Peyer's patch (tissue), 4 donors: ENCODE measurements around the gene NTN1. TPM values are rescaled to one million over a fixed set of nuclear protein-coding genes. Genes with fewer than 3 reads are reported as not detected.

Experiments
- DNase-seq, 3 donors: peaks; one replicate each; pipeline ENCODE4 v3.0.0-alpha.2; 2017 to 2019
- H3K27ac ChIP-seq, 4 donors: fragments of 200-600 bp; sonication (generic); one replicate each; pipeline ENCODE4 v1.5.1; 2016 to 2019
- H3K27me3 ChIP-seq, 2 donors: fragments of 200-600 bp; sonication (generic); one replicate each; pipeline ENCODE4 v1.5.1; 2019
- H3K36me3 ChIP-seq, 3 donors: fragments of 200-600 bp; sonication (generic); one replicate each; pipeline ENCODE4 v1.5.1; 2016 to 2019
- H3K4me1 ChIP-seq, 4 donors: fragments of 200-600 bp; sonication (generic); one replicate each; pipeline ENCODE4 v1.5.1; 2016 to 2019
- H3K4me3 ChIP-seq, 4 donors: fragments of 200-600 bp; sonication (generic); 1 replicate in 3 of 4; 2 replicates in 1 of 4; pipeline ENCODE4 v1.5.1; 2016 to 2019; ENCODE audit warnings: mild to moderate bottlenecking in 1 of 4
- H3K9me3 ChIP-seq, 4 donors: fragments of 200-600 bp; sonication (generic); one replicate each; pipeline ENCODE4 v1.5.1; 2016 to 2019; ENCODE audit warnings: mild to moderate bottlenecking in 1 of 4
- POLR2A ChIP-seq, 2 donors: fragments of 450-650 bp; IDR thresholded peaks; one replicate each; pipeline ENCODE4 v1.5.1; 2017; ENCODE audit warnings: antibody characterized with exemption in 2 of 2, mild to moderate bottlenecking in 2 of 2, moderate library complexity in 2 of 2
- total RNA-seq, 4 donors: library from RNA; depleted of rRNA; stranded (reverse); fragments of >200 nt; gene quantifications; one replicate each; pipeline ENCODE4 v1.1.0, GENCODE V29; 2016
- TF ChIP-seq, protein P1 (sequence below), 6 experiments: fragments of 450-650 bp in 4 of 6; fragments of 200-600 bp in 2 of 6; sonication (generic) in 1 of 6; IDR thresholded peaks; one replicate each; pipeline ENCODE4 v1.5.1; 2017 to 2019; ENCODE audit warnings: antibody characterized with exemption in 6 of 6, mild to moderate bottlenecking in 3 of 6, moderate library complexity in 1 of 6

NTN1 gene
- total RNA-seq, 4 donors from 2014 or later = 4.0 to 17.3 (median 10.9) TPM

DNA sequence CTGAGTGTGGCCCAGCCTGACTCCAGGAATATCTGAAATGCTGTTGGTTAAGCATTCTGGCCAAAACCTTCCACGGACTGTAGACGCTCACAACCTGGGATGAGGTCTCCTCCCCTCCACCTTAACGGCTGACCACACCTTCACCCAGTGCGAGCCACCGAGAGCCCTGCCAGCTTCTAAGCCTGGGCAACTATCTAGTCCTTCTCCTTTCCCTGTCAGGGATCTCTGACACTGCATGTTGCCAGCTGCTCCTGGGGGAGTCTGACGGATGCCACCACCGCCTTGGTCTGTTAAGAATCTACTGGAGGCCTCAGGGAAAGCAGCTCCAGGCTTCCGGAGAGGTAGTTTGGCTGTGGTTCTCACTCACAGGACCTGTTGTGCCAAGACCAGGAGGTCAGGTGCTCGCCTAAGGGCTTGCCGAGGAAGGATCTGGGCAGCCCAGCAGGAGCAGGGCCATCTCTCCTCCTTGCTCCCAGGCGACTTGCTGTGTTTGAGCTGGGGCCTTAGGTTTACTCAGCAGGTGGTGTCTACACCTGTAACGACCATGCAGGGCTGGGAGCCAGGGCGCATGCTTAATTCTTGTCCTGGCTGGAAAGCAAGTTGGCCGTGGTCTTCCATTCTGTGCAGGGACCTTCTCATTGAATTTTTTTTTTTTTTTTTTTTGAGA lies 111.8 kb downstream of the NTN1 start:
- TF ChIP-seq POLR2A (IDR thresholded peaks at IDR 0.05) = no peak
- H3K4me1 ChIP-seq = peaks cover 0 to 11% (median 0%) of the 10 kb centered on the region in 4 donors
- H3K4me3 ChIP-seq = no peak overlapping the region
- H3K27ac ChIP-seq = no peak overlapping the region
- no peaks in the 10 kb centered on the region for H3K9me3 ChIP-seq
- no peaks in the 10 kb centered on the region for H3K36me3 ChIP-seq
- H3K27me3 ChIP-seq = no peaks in the 10 kb centered on the region
- DNase-seq = peak in 1 of 3 donors; percentile 47

DNA sequence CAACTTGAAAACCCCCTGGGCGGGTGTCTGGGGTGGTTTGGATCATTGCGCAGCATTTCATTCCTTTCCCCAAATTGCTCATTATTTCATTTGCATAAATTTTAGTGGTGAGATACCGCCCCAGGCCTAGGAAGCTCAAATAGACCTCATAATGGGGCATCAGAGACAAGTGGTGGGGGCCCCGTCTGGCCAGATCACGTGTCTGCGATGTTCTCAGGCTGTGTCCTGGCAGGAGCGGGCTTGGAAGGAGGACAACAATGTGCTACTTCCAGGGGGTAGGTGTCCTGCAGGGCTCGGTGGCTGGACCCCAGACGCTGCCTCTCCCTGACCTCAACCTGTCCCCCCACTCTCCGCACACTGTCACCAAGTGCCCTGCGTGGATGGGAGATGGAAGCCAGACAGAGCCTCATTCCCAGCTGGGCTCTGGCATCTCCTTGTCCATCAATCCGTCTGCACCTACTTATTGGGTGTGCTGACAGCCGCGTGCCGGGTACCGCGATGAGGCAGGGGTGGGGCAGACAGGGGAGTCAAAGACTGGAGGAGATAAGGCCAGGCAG lies 116.9 kb downstream of the NTN1 start:
- H3K4me3 ChIP-seq = no peak overlapping the region
- peaks cover 0 to 10% (median 0%) of the 10 kb centered on the region in 4 donors for H3K4me1 ChIP-seq
- TF ChIP-seq POLR2A (IDR thresholded peaks at IDR 0.05) = no peak
- TF ChIP-seq, protein P1, sequence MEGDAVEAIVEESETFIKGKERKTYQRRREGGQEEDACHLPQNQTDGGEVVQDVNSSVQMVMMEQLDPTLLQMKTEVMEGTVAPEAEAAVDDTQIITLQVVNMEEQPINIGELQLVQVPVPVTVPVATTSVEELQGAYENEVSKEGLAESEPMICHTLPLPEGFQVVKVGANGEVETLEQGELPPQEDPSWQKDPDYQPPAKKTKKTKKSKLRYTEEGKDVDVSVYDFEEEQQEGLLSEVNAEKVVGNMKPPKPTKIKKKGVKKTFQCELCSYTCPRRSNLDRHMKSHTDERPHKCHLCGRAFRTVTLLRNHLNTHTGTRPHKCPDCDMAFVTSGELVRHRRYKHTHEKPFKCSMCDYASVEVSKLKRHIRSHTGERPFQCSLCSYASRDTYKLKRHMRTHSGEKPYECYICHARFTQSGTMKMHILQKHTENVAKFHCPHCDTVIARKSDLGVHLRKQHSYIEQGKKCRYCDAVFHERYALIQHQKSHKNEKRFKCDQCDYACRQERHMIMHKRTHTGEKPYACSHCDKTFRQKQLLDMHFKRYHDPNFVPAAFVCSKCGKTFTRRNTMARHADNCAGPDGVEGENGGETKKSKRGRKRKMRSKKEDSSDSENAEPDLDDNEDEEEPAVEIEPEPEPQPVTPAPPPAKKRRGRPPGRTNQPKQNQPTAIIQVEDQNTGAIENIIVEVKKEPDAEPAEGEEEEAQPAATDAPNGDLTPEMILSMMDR (IDR thresholded peaks at IDR 0.05) = no peak
- H3K36me3 ChIP-seq = no peaks in the 10 kb centered on the region
- no peak for DNase-seq
- H3K27me3 ChIP-seq = no peaks in the 10 kb centered on the region
- no peak overlapping the region for H3K27ac ChIP-seq
- H3K9me3 ChIP-seq = no peaks in the 10 kb centered on the region

DNA sequence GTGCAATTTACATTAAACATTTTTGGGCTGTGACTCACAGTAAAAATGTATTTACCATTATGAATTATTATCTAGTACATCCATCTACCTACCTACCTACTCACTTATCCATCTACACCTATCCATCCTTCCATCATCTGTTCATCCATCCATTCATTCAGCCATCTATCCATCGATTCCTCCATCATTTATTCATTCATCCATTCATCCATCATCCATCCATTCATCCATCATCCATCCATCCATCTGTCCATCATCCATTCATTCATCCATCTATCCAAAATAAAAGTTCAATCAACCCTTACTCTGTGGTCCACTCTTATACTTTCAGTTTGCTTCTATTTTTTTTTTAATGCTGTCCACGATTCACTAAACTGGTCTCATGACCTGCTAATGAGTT lies 118.4 kb downstream of the NTN1 start:
- no peak overlapping the region for H3K4me3 ChIP-seq
- no peak overlapping the region for H3K27ac ChIP-seq
- peaks cover 0 to 12% (median 0%) of the 10 kb centered on the region in 4 donors for H3K4me1 ChIP-seq
- no peaks in the 10 kb centered on the region for H3K9me3 ChIP-seq
- no peaks in the 10 kb centered on the region for H3K36me3 ChIP-seq
- no peak for TF ChIP-seq POLR2A (IDR thresholded peaks at IDR 0.05)
- TF ChIP-seq, protein P1 (IDR thresholded peaks at IDR 0.05) = no peak
- no peaks in the 10 kb centered on the region for H3K27me3 ChIP-seq
- no peak for DNase-seq

DNA sequence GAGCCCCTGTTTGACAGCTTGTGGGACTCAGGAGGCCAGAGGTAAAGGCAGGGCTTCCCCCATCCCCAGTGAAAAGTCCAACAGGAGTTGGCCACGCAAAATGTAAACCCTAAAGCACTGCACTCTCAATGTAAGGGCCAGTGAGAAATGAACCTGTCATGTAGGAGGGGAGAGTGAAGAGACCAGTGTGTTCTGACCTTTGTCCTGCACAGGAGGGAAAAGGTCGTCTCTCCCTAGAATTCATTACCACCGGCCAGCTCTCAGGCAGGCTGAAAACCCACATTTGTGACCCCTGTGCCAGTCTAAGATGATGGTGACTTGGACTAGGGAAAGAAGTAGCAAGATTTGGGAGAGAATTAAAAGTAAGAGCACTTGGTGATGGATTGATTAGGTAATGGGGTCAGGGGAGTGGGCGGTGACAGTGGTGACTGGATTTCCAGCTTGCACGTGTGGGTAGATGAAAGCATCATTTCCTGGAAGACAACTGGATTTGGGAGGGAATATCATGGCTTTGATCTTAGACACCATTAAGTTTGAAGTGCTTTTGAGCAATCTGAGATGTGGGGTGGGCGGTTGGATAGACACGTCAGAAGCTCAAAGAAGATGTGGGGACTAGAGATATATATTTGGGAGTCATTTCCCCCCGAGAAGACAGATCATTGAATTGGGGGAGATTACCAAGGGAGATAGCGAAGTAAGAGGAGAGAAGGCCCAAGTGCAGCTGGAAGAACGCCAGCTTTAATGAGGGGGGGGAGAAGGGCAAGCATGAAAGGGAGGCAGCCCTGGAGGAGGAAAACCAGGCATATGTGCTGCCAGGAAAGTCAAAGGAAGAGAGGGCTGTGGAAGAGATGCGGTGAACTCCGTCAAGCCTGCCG lies 119.5 kb downstream of the NTN1 start:
- TF ChIP-seq POLR2A (IDR thresholded peaks at IDR 0.05) = no peak
- TF ChIP-seq, protein P1 (IDR thresholded peaks at IDR 0.05) = no peak
- Histone ChIP-seq H3K9me3 (no peaks in the 10 kb centered on the region), H3K27me3 (no peaks in the 10 kb centered on the region), H3K36me3 (no peaks in the 10 kb centered on the region), H3K4me1 (peaks cover 0 to 16% (median 0%) of the 10 kb centered on the region in 4 donors), H3K4me3 (no peak overlapping the region), H3K27ac (no peak overlapping the region)
- no peak for DNase-seq

DNA sequence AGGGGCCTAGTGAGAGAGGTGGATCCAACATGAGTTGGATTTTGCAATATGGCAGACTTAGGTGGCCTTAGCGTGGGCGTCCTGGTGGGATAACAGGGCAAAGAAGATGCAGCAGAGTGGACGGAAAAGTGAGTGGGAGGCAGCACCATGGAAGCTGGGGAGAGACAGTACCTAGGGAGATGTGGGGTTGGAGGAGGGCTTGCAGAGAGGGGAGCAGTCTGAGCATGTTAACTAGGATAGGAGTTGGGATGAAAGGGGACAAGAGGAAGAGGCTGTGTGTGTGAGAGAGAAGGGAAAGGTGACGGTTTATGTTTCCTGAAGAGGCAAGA lies 120.1 kb downstream of the NTN1 start:
- DNase-seq = no peak
- Histone ChIP-seq H3K27me3 (no peaks in the 10 kb centered on the region), H3K36me3 (no peaks in the 10 kb centered on the region), H3K4me3 (no peak overlapping the region), H3K27ac (no peak overlapping the region), H3K4me1 (peaks cover 0 to 16% (median 0%) of the 10 kb centered on the region in 4 donors), H3K9me3 (no peaks in the 10 kb centered on the region)
- TF ChIP-seq POLR2A (IDR thresholded peaks at IDR 0.05) = no peak
- TF ChIP-seq, protein P1 (IDR thresholded peaks at IDR 0.05) = no peak
